Ascending aorta (tissue), 2 donors: ENCODE data around the gene BOD1L1. TPM values are rescaled to one million over a fixed set of nuclear protein-coding genes. Genes with fewer than 3 reads are reported as not detected.

Experiments
- DNase-seq, 2 donors: peaks; one replicate each; pipeline ENCODE4 v3.0.0-alpha.2; 2019; ENCODE audit warnings: low spot score in 2 of 2
- H3K27ac ChIP-seq, 2 donors: fragments of 200-600 bp; sonication (generic); one replicate each; pipeline ENCODE4 v1.5.1; 2016 to 2017; ENCODE audit warnings: mild to moderate bottlenecking in 1 of 2
- H3K27me3 ChIP-seq: fragments of 200-600 bp; sonication (generic); one replicate; pipeline ENCODE4 v1.5.1; 2017
- H3K36me3 ChIP-seq, 2 donors: fragments of 200-600 bp; sonication (generic); one replicate each; pipeline ENCODE4 v1.5.1; 2016
- H3K4me1 ChIP-seq, 2 donors: fragments of 200-600 bp; sonication (generic); one replicate each; pipeline ENCODE4 v1.5.1; 2016 to 2017; ENCODE audit warnings: mild to moderate bottlenecking in 1 of 2
- H3K4me3 ChIP-seq, 2 donors: fragments of 200-600 bp; sonication (generic); one replicate each; pipeline ENCODE4 v1.5.1; 2016 to 2017; ENCODE audit warnings: mild to moderate bottlenecking in 1 of 2
- H3K9me3 ChIP-seq, 2 donors: fragments of 200-600 bp; sonication (generic); one replicate each; pipeline ENCODE4 v1.5.1; 2016
- intact Hi-C: fragments of 100-400 bp; cut with DNase I; formaldehyde crosslinking; loops from one replicate; pipeline ENCODE4 v1.15.1; 2023
- total RNA-seq: library from RNA; depleted of rRNA; stranded (reverse); fragments of >200 nt; gene quantifications from one replicate; pipeline ENCODE4 v1.1.0, GENCODE V29; 2016
- TF ChIP-seq, protein P1 (sequence below), 3 experiments: fragments of 200-600 bp in 2 of 3; fragments of 450-650 bp in 1 of 3; sonication (generic) in 2 of 3; IDR thresholded peaks; one replicate each; pipeline ENCODE4 v1.5.1; 2016 to 2019; ENCODE audit warnings: antibody characterized with exemption in 3 of 3, mild to moderate bottlenecking in 1 of 3, moderate library complexity in 1 of 3

Gene BOD1L1
- total RNA-seq, 1 donor from 2014 or later = 8.4 TPM

DNA sequence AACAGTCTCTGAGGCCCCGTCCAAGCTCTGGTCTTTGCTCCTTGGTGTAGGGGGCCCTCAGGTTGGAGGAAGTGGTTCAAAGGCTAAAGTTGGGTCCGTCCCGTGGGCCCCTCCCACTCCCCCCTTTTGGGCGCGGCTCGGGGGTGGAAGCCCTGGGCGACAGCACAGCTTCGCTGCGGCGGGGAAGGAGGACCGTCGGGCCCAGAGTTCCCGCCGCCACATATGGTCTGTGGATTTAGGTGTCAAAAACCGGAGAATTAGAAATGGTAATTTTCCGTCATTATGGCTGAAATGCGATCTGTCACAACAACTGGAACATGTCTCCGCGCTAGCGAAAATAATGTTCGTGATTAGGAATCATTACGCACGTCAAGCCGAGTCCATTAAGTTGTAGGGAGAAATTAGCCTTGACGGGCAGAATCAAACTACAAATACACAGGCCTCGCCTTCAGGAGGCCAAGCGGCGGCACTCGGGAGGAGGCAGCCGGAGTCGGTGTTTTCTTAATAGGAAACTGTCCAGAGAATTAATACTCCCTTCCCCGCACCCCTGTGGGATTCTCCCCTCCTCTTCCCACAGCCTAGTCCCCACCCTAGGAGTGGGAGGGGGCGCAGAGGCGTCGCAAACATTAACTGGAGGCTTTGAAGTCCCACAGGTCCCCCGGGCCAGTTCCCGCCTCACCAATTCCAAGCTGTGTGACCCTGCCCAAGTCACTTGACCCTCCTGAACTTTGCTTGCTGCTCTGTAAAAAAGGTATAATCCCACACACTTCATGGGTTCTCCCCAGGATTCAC, 98.2 kb downstream of the BOD1L1 start:
- TF ChIP-seq, protein P1, sequence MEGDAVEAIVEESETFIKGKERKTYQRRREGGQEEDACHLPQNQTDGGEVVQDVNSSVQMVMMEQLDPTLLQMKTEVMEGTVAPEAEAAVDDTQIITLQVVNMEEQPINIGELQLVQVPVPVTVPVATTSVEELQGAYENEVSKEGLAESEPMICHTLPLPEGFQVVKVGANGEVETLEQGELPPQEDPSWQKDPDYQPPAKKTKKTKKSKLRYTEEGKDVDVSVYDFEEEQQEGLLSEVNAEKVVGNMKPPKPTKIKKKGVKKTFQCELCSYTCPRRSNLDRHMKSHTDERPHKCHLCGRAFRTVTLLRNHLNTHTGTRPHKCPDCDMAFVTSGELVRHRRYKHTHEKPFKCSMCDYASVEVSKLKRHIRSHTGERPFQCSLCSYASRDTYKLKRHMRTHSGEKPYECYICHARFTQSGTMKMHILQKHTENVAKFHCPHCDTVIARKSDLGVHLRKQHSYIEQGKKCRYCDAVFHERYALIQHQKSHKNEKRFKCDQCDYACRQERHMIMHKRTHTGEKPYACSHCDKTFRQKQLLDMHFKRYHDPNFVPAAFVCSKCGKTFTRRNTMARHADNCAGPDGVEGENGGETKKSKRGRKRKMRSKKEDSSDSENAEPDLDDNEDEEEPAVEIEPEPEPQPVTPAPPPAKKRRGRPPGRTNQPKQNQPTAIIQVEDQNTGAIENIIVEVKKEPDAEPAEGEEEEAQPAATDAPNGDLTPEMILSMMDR (IDR thresholded peaks at IDR 0.05) = no peak
- DNase-seq = no peak
- H3K9me3 ChIP-seq = peaks cover 2 to 6% of the 10 kb centered on the region in 2 donors
- no peak overlapping the region for H3K4me3 ChIP-seq
- H3K27me3 ChIP-seq = peaks cover 39% of the 10 kb centered on the region
- peaks cover 0 to 3% of the 10 kb centered on the region in 2 donors for H3K4me1 ChIP-seq
- no peak overlapping the region for H3K27ac ChIP-seq
- intact Hi-C loops = no loop called here
- H3K36me3 ChIP-seq = no peaks in the 10 kb centered on the region

DNA sequence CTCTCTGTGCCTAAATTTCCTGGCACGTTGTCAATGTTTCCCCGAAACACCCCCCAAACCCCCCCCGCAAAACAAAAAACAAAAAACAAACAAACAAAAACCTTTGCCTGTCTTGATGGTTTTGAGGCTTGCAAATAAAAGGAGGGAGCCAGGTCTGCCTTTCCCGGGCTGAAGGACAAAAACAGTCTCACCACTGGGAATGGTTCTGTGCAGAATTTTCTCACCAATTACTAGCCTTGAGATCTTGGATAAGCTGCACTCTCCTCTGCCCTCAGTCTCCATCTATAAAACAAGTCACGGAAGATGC, 98.8 kb downstream of the BOD1L1 start:
- H3K4me1 ChIP-seq = peaks cover 0 to 3% of the 10 kb centered on the region in 2 donors
- H3K36me3 ChIP-seq = no peaks in the 10 kb centered on the region
- TF ChIP-seq, protein P1 (IDR thresholded peaks at IDR 0.05) = no peak
- peaks cover 38% of the 10 kb centered on the region for H3K27me3 ChIP-seq
- no peak for DNase-seq
- no peak overlapping the region for H3K27ac ChIP-seq
- no peak overlapping the region for H3K4me3 ChIP-seq
- H3K9me3 ChIP-seq = peaks cover 6 to 11% of the 10 kb centered on the region in 2 donors
- intact Hi-C loops = no loop called here

DNA sequence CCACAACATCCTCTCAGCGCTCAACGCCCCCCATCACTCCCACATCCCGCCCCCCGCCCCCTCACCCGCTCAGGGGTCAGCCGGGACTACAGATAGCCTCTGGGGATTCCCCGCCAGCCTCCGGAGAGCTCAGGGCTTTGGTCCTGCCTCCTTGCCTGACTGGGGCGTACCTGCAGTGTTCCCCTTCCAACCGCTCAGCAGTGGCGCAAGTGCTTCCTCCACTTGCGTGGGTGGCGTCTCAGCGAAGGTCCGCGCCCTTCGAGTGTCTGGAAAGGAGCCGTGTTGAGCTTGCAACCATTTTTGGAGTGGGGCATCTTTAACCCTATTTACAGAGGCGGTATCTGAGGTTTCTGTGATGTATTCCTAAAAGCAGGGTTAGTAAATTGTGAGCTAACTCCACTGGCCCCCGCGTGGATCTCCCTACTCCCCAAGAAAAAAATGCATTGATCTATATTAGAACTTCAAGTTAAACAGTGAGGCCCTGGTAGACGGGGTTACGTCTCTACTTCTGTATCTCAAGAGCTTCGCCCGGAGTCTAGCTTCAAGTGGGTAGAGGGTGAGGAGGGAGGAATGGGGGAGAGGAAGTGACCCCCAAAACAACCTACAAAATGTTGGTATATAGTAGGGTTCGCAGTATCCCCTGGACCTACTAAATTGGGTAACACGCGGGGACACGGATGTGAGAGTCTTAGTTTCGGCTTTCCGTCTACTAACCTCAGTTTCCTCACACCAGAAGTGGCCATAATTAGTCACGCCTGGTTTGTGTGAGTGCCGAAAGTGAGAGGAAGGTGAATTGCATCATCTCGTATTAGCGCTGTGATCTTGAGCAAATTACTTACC, 99.3 kb downstream of the BOD1L1 start:
- DNase-seq = no peak
- H3K36me3 ChIP-seq = no peaks in the 10 kb centered on the region
- intact Hi-C loops = no loop called here
- H3K4me3 ChIP-seq = no peak overlapping the region
- TF ChIP-seq, protein P1 (IDR thresholded peaks at IDR 0.05) = no peak
- peaks cover 36% of the 10 kb centered on the region for H3K27me3 ChIP-seq
- peaks cover 0 to 3% of the 10 kb centered on the region in 2 donors for H3K4me1 ChIP-seq
- H3K9me3 ChIP-seq = peaks cover 6 to 14% of the 10 kb centered on the region in 2 donors
- H3K27ac ChIP-seq = no peak overlapping the region

DNA sequence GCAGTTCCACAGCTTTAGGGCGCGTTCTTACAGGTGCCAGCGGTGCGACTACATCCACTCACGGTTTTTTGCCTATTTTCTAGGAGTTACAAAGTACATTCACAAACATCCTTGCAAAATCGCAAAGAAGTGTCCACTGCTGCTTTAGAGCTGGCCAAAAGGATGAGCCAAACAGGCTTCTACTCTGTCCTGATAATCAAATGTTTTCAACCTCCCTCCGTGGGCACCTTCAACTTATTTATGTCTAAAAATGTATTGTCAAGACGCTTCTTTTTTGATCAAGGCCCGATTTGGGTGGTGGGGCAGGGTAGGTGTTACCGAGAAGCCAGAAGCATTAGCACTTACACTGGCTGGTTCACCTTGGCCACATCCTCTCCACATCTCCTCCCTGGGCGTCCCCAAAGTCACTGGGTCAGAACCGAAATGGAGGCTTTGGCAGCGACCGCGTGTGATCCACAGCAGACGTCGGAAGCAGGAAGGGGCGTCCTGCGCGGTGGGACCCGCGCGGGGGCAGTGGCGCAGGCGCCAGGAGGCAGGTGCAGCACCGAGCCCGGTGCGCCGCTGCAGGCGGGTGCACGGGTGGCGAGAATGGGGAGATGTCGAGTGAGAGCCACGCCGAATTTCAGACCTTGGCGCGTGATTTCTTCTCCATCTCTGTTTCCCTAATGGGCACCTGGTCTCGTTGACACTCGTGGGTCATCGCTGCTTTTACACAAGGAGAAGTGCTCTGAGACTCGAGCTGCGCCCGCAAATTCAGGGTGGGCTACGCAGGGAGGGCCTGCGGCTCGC, 100.1 kb downstream of the BOD1L1 start:
- intact Hi-C loops = no loop called here
- Histone ChIP-seq H3K9me3 (peaks cover 6 to 14% of the 10 kb centered on the region in 2 donors), H3K4me1 (peaks cover 0 to 3% of the 10 kb centered on the region in 2 donors), H3K27me3 (peaks cover 33% of the 10 kb centered on the region), H3K4me3 (no peak overlapping the region), H3K27ac (no peak overlapping the region), H3K36me3 (no peaks in the 10 kb centered on the region)
- no peak for DNase-seq
- TF ChIP-seq, protein P1 (IDR thresholded peaks at IDR 0.05) = no peak

DNA sequence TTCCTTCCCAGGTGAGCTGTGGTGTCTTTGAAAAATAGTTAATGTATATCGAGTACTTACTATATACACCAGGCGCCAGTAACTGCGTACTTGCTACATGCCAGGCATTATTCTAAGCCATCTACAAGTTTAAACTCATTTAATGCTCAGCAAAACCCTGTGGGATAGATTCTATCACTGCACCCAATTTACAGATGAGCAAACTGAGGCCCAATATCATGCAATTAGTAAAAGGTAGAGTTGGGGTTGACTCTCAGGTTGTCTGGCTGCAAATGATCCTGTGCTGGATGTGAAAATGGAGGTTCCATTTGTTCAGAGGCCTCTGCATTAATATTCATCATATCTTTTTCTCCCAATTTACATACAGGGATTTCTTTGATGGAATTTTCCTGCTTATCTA, 100.9 kb downstream of the BOD1L1 start:
- Histone ChIP-seq H3K4me1 (peaks cover 0 to 3% of the 10 kb centered on the region in 2 donors), H3K9me3 (peaks cover 6 to 14% of the 10 kb centered on the region in 2 donors), H3K27me3 (peaks cover 27% of the 10 kb centered on the region), H3K27ac (no peak overlapping the region), H3K36me3 (no peaks in the 10 kb centered on the region), H3K4me3 (no peak overlapping the region)
- intact Hi-C loops = no loop called here
- TF ChIP-seq, protein P1 (IDR thresholded peaks at IDR 0.05) = no peak
- DNase-seq = no peak
